ENCODE data around the gene GNA15.
"Not testable (repeated sequence)": the region's sequence is repeated elsewhere in the genome, so short reads cannot be mapped to it uniquely, and the experiment has no call there.

The GNA15 gene

DNA sequence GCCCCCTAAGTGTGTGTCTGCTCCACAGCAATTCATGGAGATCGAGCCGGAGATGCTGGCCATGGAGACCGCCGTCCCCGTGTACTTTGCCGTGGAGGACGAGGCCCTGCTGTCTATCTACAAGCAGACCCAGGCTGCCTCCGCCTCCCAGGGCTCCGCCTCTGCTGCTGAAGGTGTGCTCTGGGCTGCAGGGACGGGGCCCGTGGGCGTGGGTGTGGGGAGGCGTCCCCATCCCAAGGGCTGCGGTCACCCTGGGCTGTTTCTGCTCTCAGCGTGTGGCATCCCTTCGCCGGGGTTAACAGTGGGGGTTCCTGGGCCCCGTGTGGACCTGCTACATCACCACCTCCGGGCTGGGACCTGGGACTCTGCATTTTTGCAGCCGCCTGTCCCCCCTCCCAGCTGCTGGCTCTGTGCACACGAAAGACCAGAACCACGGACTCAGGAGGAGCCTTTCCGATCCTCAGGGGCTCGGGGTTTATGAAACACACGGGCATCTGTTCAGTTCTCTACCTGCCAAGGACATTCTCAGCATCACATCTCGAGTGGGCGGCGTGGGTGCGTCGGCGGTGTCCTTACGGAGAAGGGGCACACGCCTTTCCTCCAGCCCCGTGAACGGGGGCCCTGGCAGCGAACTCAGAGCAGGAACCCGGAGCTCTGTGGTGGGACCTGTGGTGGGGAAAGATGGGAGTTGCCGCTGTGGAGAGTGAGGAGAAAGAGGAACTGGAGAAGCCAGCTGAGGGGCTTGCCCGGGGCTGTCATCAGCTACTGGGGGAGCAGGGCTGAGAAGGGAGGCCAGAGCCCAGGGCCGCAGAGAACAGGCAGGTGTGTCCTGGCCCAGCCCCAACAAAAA lies 57.6 kb downstream of the GNA15 start:
- no peak for DNase-seq

DNA sequence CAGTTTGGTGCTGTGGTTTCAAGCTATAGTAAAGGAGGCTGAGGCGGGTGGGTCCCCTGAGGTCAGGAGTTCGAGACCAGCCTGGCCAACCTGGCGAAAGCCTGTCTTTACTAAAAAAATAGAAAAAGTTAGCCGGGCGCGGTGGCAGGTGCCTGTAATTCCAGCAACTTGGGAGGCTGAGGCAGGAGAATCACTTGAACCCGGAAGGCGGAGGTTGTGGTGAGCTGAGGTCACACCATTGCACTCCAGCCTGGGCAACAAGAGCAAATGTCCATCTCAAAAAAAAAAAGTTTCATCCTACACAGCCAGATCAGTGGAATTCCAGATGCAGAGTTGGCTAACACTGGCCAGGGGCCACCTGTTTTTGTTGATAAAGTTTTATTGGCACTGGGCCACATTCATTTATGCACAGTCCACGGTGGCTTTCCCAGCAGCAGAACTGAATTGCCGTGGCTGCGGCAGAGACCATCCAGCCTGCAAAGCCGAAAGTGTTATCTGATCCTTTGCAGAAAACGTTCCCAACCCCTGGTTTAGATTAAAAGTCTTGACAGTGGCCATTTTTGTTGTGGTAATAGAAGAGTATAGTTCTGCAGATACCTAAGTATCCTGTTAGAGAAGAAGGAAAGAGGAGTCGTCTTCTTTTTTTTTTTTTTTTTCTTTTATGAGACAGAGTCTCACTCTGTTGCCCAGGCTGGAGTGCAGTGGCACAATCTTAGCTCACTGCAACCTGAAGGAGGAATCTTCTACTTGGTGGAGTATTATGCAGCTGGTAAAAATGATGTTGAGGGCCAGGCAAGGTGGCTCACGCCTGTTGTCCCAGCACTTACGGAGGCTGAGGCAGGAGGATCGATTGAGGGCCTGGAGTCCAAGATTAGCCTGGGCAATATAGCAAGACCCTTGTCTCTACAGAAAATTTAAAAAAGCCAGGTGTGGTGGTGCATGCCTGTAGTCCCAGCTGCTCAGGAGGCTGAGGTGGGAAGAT lies 58.6 kb downstream of the GNA15 start:
- DNase-seq = no peak

DNA sequence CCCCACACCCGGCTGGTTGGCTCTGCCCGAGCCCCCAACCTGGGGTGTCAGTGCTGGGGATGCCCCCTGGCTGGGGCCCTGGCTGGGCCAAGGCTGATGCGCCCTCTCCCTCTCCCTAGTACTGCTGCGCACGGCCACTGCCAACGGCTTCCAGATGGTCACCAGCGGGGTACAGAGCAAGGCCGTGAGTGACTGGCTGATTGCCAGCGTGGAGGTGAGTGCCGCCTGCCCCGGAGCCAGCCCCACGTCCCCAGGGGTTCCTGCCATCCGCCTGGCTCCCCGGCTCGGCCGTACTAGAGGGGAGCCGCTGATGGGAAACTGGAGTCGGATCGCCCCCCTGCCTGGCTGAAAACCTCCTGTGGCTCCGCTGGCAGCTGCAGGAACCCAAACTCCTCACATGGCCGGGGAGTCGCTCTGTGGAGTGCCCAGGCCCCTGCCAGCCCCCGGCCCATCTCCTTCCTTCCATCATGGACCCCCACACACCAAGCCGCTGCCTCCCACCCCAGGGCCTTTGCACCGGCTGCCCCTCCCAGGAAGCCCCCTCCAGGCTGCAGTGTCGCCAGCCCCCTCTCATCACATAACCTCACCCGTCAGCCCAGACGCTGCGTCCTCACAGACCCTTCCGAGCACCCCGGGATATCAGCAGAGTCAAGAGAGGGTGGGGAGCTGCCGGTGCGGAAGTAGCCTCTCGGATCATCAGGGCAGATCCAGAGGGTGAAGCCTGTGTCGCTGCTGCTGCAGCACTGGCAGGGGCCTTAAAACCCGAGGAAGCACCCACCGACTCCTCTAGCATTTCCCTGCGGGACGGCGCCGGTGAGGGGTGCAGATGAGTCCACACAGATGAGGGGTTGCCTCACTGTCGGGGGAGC lies 60.5 kb downstream of the GNA15 start:
- no peak for DNase-seq

DNA sequence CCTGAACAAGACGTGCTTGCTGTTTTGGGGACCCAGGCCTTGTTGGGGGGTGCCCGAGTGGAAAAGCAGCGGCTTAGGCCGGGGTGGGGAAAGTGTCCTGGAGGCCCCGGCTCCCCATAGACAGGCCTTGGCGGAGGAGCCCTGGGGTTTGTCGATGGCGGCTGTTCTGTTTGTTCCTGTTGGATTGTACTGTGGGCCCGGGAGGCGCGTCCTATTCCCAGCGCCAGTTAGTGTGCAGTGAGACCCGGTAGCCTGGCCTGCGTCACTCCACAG lies 61.0 kb downstream of the GNA15 start:
- no peak for DNase-seq

DNA sequence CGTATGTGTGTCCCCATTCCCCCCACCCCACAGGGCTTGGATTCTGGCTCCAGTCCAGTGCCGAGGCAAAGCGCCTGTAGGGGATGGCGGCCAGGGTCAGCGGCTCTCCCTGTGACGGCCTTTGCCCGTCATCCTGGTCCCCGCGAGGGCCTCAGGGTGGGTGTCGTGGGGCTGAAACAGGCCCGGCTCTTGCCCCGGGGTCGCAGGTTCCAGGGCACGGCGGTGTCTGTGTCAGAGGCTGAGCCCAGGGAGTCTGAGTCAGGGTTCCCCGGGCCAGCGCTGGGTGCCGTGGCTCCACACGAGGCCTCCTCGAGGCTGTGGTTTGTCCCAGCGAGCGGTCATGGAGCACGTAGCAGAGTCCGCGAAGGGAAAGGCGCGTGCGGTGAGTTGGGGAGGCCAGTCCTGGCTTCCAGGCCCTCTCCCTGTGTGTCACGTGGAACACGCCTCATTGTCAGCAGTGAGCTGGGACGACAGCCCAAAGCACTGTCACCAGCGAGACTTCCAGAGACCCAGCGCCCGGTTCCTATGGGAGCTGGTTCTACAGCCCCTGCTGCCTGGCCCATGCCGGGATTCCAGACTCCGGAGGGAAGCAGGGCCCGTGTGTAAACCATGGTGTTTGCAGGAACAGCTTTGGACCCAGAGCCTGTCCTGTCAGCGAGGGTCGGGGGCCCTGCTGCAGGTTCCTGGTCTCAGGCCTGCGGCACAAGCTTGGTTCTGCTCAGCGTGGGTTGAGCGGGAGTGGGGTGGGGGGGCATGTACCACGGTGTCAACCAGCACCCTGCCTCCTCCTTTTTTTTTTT lies 63.3 kb downstream of the GNA15 start:
- no peak for DNase-seq

DNA sequence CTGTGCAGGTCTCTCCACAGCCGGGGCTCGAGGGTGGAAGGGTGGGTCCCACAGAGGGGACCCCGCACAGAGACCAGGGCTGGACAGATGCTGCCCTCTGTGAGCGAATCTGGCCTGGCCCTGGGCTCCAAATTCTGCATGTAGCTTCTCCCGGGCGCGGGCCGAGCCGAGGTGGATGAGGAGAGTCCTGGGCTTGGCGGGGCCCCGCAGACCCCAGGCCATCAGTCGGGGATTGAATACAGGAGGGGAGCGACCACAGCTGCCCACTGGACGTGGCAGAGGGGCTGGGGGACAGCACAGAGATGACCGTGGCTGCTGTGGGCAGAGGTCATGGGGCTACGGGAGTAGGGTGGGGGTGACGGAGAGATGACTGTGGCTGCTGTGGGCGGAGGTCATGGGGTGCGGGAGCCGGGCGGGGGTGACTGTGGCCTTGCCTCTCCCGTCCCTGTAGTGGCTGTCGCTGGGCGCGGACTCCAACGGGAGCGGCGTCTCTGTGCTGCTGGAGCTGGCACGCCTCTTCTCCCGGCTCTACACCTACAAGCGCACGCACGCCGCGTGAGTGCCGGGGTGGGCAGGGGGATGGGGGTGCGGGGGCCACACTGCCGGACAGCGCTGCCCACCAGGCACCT lies 65.4 kb downstream of the GNA15 start:
- no peak for DNase-seq

DNA sequence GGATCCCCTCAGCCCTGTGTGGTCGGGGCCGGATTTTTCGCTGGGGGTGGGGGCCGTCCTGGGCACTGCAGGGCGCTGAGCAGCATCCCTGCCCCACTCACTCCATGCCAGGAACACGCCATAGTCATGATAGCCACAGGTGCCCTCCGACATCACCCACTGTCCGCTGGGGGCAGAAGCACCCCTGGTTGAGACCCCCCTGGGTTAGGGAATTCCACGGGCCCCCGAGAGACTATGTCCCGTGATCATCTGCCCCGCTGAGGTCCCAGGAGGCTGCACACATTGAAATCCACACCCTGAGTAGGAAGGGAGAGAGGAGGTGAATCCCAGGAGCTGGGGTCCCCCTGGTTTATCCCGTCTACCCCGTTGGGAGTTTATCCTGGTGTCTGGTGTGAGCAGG lies 66.1 kb downstream of the GNA15 start:
- no peak for DNase-seq

DNA sequence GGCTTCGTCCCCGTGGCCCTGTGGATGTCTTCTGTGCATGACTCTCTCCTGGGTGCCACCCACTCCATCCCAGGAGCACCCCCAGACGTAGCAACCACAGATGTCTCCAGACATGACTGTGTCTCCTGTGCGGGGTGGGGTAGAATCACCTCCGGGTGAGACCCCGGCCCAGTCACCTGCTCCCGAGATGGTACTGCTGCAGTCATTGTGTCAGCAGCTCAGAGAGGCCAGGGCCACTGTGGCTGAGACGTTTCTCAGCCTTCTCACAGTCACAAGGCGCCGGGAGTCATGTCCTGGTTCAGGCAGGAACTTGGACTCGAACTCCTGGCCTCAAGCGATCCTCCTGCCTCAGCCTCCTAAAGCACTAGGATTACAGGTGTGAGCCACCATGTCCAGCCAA lies 66.5 kb downstream of the GNA15 start:
- DNase-seq = no peak

DNA sequence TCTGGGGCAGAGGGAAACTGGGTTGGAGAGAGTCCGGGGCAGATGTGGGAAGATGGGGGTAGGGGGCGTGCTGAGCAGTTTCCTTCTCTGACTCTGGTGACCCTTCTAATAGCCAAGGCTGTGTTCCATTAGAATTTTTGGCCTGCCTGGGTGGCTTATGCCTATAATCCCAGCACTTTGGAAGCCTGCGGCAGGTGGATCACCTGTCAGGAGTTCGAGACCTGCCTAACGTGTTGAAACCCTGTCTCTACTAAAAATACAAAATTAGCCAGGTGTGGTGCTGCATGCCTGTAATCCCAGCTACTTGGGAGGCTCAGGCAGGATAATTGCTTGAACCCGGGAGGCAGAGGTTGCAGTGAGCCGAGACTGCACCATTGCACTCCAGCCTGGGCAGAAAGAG lies 67.1 kb downstream of the GNA15 start:
- DNase-seq = not testable (repeated sequence)

DNA sequence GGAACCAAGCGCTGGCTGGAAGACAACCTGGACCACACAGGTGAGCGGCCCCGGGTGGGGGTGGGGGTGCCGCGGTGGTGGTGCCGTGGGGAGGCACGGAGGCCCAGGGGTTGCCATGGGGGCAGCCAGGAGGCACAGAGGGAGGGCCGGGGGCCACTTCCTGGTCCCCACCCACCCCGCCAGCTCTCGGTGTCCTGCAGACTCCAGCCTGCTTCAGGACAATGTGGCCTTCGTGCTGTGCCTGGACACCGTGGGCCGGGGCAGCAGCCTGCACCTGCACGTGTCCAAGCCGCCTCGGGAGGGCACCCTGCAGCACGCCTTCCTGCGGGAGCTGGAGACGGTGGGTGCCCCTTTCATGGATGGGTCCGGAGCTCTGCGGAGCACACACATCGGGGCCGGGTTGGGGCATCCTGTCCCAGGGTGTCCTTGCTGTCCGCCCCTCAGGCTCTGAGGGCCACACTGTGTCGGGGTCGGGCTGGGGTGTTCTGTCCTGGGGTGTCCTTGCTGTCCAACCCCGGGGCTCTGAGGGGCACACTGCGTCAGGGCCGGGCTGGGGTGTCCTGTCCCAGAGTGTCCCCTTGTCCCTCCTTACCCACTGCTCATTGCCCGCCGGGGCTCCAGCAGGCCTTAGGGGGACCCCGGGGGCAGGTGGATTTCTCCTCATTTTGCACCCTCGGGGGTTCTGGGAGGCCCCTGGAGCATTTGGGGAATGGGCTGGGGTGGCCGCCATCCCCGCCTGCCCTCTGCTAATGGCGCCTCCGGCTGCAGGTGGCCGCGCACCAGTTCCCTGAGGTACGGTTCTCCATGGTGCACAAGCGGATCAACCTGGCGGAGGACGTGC lies 68.2 kb downstream of the GNA15 start:
- DNase-seq = no peak

DNA sequence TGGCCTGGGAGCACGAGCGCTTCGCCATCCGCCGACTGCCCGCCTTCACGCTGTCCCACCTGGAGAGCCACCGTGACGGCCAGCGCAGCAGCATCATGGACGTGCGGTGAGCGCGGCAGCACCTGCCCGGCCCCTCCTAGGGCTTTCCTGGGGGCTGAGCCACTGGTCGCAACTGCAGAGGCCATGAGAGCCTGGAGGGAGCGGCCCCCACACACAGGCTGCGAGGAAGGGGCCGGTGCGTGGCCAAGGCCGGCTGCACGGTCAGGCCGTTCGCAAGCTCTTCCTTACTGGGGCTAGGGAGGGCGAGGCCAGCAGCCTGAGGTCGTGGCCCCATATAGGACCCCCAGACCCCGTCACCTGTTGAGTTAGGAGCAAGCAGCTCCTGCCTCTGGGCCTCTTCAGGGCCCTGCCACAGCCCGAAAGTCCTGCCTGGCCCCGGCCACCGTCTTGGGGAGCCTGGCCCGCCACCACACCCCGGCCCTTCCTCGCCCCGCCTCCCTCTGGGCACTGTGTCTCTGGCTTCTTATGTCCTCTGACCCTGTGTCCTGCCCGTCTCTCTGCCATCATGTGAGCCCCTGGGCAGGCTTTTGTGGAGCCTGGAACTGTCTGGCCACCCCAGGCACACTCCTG lies 68.9 kb downstream of the GNA15 start:
- no peak for DNase-seq

DNA sequence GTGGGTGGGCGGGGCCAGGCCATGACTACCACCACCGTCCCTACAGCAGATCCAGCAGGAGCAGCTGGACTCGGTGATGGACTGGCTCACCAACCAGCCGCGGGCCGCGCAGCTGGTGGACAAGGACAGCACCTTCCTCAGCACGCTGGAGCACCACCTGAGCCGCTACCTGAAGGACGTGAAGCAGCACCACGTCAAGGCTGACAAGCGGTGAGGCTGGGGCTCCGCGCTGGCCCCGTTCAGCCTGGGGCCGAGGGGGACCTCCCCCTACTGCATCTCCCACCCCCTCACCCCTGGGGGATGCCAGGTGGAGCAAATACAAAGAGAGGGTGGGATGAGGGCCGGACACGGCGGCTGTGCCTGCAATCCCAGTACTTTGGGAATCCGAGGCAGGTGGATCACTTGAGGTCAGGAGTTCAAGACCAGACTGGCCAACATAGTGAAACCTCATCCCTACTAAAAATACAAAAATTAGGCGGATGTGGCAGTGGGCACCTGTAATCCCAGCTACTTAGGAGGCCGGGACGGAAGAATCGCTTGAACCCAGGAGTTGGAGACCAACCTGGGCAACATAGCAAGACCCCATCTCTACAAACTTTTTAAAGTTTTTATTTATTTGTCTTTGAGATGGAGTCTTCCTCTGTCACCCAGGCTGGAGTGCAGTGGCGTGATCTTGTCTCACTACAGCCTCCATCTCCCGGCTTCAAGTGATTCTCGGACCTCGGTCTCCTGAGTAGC lies 70.6 kb downstream of the GNA15 start:
- no peak for DNase-seq

DNA sequence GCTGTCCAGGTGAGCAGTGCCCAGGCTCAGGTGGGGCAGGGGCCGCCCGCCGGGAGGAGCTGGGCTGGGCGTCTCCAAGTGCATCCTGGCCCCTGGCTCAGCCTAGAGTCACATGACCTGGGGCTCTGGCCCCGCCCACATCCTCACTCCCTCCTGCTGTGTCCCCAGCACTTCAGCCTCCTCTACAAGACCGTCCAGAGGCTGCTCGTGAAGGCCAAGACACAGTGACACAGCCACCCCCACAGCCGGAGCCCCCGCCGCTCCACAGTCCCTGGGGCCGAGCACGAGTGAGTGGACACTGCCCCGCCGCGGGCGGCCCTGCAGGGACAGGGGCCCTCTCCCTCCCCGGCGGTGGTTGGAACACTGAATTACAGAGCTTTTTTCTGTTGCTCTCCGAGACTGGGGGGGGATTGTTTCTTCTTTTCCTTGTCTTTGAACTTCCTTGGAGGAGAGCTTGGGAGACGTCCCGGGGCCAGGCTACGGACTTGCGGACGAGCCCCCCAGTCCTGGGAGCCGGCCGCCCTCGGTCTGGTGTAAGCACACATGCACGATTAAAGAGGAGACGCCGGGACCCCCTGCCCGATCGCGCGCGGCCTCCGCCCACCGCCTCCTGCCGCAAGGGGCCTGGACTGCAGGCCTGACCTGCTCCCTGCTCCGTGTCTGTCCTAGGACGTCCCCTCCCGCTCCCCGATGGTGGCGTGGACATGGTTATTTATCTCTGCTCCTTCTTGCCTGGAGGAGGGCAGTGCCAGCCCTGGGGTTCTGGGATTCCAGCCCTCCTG lies 71.8 kb downstream of the GNA15 start:
- DNase-seq = no peak

DNA sequence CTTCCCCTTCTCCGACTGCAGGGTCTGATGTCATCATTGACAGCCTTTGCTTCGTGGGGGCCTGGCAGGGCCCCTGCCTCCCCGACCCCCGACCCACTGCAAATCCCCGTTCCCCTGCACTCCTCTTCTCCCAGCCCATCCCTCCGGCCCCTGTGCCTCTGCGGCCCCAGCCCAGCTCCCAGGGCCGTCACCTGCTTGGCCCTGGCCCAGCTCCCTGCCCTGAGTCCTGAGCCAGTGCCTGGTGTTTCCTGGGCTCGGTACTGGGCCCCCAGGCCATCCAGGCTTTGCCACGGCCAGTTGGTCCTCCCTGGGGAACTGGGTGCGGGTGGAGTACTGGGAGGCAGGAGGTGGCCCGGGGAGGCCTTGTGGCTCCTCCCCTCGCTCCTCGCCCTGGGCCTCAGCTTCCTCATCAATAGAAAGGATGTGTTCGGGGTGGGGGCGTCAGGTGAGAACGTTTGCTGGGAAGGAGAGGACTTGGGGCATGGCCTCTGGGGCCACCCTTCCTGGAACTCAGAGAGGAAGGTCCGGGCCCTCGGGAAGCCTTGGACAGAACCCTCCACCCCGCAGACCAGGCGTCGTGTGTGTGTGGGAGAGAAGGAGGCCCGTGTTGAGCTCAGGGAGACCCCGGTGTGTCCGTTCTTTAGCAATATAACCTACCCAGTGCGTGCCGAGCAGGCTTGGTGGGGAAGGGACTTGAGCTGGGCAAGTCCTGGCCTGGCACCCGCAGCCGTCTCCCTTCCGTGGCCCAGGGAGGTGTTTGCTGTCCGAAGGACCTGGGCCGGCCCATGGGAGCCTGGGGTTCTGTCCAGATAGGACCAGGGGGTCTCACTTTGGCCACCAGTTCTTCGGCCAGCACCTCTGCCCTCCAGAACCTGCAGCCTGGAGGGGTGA lies 72.7 kb downstream of the GNA15 start:
- no peak for DNase-seq

DNA sequence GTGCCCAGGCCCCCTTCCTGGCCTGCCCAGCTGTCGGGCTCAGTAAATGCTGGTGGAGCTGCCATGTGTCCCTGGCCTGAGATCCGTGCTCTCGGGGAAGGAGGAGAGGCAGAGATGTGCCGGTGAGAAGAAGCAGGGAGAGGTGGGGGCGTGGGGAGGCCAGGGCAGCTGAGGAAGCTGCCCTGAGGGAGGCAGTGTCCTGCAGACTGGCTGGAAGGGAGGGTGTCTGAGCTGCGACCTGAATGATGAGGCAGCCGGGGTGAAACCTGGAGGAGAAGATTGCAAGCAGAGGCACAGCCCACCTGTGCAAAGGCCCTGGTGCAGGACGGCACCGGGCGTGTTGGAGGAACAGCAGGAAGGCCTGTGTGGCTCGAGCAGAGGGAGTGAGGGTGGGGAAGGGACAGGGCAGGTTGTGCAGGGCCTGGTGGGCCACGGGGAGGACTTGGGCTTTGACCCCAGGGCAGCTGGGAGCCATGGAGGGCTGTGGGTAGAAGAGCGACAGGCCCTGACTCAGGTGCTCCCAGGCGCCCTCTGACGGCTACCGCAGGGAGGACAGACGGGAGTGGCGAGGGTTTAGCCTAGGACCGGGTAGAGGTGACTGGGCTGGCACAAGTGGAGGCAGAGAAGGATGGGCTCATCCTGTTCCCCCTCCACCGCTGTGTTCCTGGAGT lies 74.6 kb downstream of the GNA15 start:
- DNase-seq = no peak

DNA sequence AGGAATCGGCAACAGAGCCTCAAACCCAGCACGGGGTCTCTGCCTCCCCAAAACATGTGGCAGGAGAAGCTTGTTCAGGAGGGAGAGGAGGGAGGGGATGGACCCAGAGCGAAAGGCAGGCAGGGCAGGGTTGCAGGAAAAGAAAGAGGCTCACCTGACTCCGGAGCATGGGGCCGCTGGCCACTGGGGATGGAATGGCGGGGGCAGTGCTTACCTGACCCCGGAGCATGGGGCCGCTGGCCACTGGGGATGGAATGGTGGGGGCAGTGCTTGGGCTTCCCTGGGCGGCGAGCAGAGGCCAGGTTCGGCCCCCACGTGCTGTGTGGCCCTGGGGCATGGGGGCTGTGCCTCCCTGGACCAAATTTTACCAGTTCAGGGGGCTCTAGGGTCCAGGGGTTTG lies 75.4 kb downstream of the GNA15 start:
- DNase-seq = no peak

DNA sequence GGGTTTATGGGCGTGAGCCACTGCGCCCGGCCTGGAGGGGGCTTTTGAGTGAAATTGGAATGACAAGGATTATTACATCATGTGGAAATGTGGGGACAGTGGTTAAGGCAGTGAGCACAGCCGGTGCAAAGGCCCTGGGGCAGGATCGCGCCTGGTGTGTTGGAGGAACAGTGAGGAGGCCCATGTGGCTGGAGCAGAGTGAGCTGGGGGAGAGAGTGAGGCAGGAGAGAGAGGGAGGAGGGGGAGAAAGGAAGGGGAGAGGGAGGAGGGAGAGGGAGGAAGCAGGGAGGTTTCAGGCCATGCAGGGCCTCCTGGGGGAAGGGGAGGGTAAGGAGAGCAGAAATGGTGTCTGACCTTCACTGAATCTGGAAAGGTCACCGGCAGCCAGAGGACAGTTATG lies 77.3 kb downstream of the GNA15 start:
- no peak for DNase-seq
